Chondrocyte (in vitro differentiated cells): ENCODE results near the gene ASTN2. TPM values are rescaled to one million over a fixed set of nuclear protein-coding genes. Genes with fewer than 3 reads are reported as not detected.

Experiments used
- DNase-seq: peaks from one replicate; pipeline ENCODE4 v3.0.0; 2021; ENCODE audit warnings: mixed read lengths, low spot score
- H3K27ac Mint-ChIP-seq: one replicate; pipeline ENCODE4 v1.8.0; 2021; ENCODE audit warnings: mild to moderate bottlenecking, moderate library complexity, mixed read lengths; ENCODE audit not compliant: unreplicated experiment
- H3K27me3 Mint-ChIP-seq: 2 replicates; pipeline ENCODE4 v1.8.0; 2021; ENCODE audit warnings: low read depth, mixed read lengths
- H3K36me3 Mint-ChIP-seq: 2 replicates; pipeline ENCODE4 v1.8.0; 2021; ENCODE audit warnings: low read depth, mixed read lengths
- H3K4me1 Mint-ChIP-seq: 2 replicates; pipeline ENCODE4 v1.8.0; 2021; ENCODE audit warnings: low read depth, mild to moderate bottlenecking, mixed read lengths
- H3K4me3 Mint-ChIP-seq: one replicate; pipeline ENCODE4 v1.8.0; 2021; ENCODE audit warnings: mild to moderate bottlenecking, moderate library complexity, mixed read lengths; ENCODE audit not compliant: unreplicated experiment
- H3K9me3 Mint-ChIP-seq: 2 replicates; pipeline ENCODE4 v1.8.0; 2021; ENCODE audit warnings: low read depth, mixed read lengths
- CTCF ChIP-seq: fragments of 200-600 bp; sonication (generic); IDR thresholded peaks from 2 replicates; pipeline ENCODE4 v1.5.0; 2021; ENCODE audit warnings: antibody characterized with exemption, mild to moderate bottlenecking, moderate library complexity
- total RNA-seq: library from RNA; stranded (reverse); gene quantifications from 3 replicates; pipeline ENCODE4 v1.2.1, GENCODE V29; 2021

Gene ASTN2
- total RNA-seq, 1 donor from 2014 or later, result 3.6 TPM

GRCh38 chr9:116980582-116981120, 434.2 kb downstream of the ASTN2 start:
- no peak for TF ChIP-seq CTCF
- H3K4me3 Mint-ChIP-seq, result no peak overlapping the region
- H3K4me1 Mint-ChIP-seq, result no peaks in the 10 kb centered on the region
- H3K9me3 Mint-ChIP-seq, result no peaks in the 10 kb centered on the region
- no peak overlapping the region for H3K27ac Mint-ChIP-seq
- DNase-seq, result no peak
- H3K27me3 Mint-ChIP-seq, result peaks cover 10% of the 10 kb centered on the region
- H3K36me3 Mint-ChIP-seq, result no peaks in the 10 kb centered on the region

- DNase-seq, result no peak
- Mint-ChIP-seq H3K4me3 (no peak overlapping the region), H3K27me3 (peaks cover 10% of the 10 kb centered on the region), H3K27ac (no peak overlapping the region), H3K9me3 (no peaks in the 10 kb centered on the region), H3K36me3 (no peaks in the 10 kb centered on the region), H3K4me1 (no peaks in the 10 kb centered on the region)
- TF ChIP-seq CTCF, result no peak
These were observed 435.4 kb downstream of the ASTN2 start for GRCh38 chr9:116979456-116979855.

GRCh38 chr9:116978155-116978554, 436.7 kb downstream of the ASTN2 start:
- no peak for TF ChIP-seq CTCF
- no peak for DNase-seq
- H3K9me3 Mint-ChIP-seq, result no peaks in the 10 kb centered on the region
- no peaks in the 10 kb centered on the region for H3K36me3 Mint-ChIP-seq
- H3K27me3 Mint-ChIP-seq, result peaks cover 10% of the 10 kb centered on the region
- no peak overlapping the region for H3K27ac Mint-ChIP-seq
- no peaks in the 10 kb centered on the region for H3K4me1 Mint-ChIP-seq
- no peak overlapping the region for H3K4me3 Mint-ChIP-seq

GRCh38 chr9:116975126-116975525, 439.7 kb downstream of the ASTN2 start:
- Mint-ChIP-seq H3K36me3 (no peaks in the 10 kb centered on the region), H3K27ac (no peak overlapping the region), H3K4me1 (no peaks in the 10 kb centered on the region), H3K9me3 (no peaks in the 10 kb centered on the region), H3K27me3 (peaks cover 9% of the 10 kb centered on the region), H3K4me3 (no peak overlapping the region)
- no peak for DNase-seq
- no peak for TF ChIP-seq CTCF

- Mint-ChIP-seq H3K4me3 (no peak overlapping the region), H3K9me3 (peaks cover 3% of the 10 kb centered on the region), H3K4me1 (no peaks in the 10 kb centered on the region), H3K27me3 (no peaks in the 10 kb centered on the region), H3K36me3 (no peaks in the 10 kb centered on the region), H3K27ac (no peak overlapping the region)
- no peak for TF ChIP-seq CTCF
- no peak for DNase-seq
These were observed 448.7 kb downstream of the ASTN2 start for GRCh38 chr9:116966199-116966598.
